Raji (cell line): ENCODE results near the gene OR2T27.

ENCODE experiments used
- POLR2A ChIP-seq: IDR thresholded peaks from 2 replicates; pipeline ENCODE4 v1.6.1; 2011; ENCODE audit warnings: low read depth, low read length, control low read depth; ENCODE audit not compliant: insufficient read depth

OR2T27 gene

GRCh38 chr1:248631354-248632008 lies 23.8 kb downstream of the OR2T27 start:
- no peak for TF ChIP-seq POLR2A

- no peak for TF ChIP-seq POLR2A
These were observed 24.8 kb downstream of the OR2T27 start for GRCh38 chr1:248630551-248630950.

GRCh38 chr1:248627971-248628844 lies 27.1 kb downstream of the OR2T27 start:
- TF ChIP-seq POLR2A: no peak

GRCh38 chr1:248625971-248626370 lies 29.4 kb downstream of the OR2T27 start:
- no peak for TF ChIP-seq POLR2A

- TF ChIP-seq POLR2A: no peak
These were observed 30.2 kb downstream of the OR2T27 start for GRCh38 chr1:248625166-248625565.

GRCh38 chr1:248622570-248623001 lies 32.7 kb downstream of the OR2T27 start:
- no peak for TF ChIP-seq POLR2A

GRCh38 chr1:248621770-248622169 lies 33.6 kb downstream of the OR2T27 start:
- no peak for TF ChIP-seq POLR2A

- TF ChIP-seq POLR2A: no peak
These were observed 36.5 kb downstream of the OR2T27 start for GRCh38 chr1:248618878-248619277.

GRCh38 chr1:248618119-248618518 lies 37.2 kb downstream of the OR2T27 start:
- TF ChIP-seq POLR2A: no peak

- no peak for TF ChIP-seq POLR2A
These were observed 41.6 kb downstream of the OR2T27 start for GRCh38 chr1:248613742-248614141.

- TF ChIP-seq POLR2A: no peak
These were observed 43.4 kb downstream of the OR2T27 start for GRCh38 chr1:248611883-248612414.

GRCh38 chr1:248610301-248610700 lies 45.0 kb downstream of the OR2T27 start:
- TF ChIP-seq POLR2A: no peak
